Fibroblast of the aortic adventitia (primary cell): ENCODE data around the gene CTNNBL1. TPM values are rescaled to one million over a fixed set of nuclear protein-coding genes. Genes with fewer than 3 reads are reported as not detected.
A peak's percentile ranks its signal among the peaks of the same experiment; 100 is the strongest.

Experiments used
- DNase-seq: peaks from one replicate; pipeline ENCODE4 v3.0.0-alpha.2; 2010; ENCODE audit warnings: low read depth
- H3K4me3 ChIP-seq: 2 replicates; pipeline ENCODE4 v1.5.1; 2011; ENCODE audit warnings: low read depth, mild to moderate bottlenecking, control low read depth, low read length, moderate library complexity
- CTCF ChIP-seq: IDR thresholded peaks from 2 replicates; pipeline ENCODE4 v1.5.1; 2011; ENCODE audit warnings: mild to moderate bottlenecking, low read length, control low read depth, inconsistent platforms; ENCODE audit not compliant: insufficient read depth
- total RNA-seq: library from RNA; depleted of rRNA; stranded (reverse); fragments of >200 nt; gene quantifications from 2 replicates; pipeline ENCODE4 v1.2.3, GENCODE V29; 2012; ENCODE audit warnings: low replicate concordance

CTNNBL1 gene
- total RNA-seq, 1 donor, result 23.1 TPM

- no peak for TF ChIP-seq CTCF
- no peak for DNase-seq
- H3K4me3 ChIP-seq, result no peak overlapping the region
Measured at GRCh38 chr20:37913567-37914366, 219.9 kb downstream of the CTNNBL1 start.

GRCh38 chr20:37914367-37914671 lies 220.5 kb downstream of the CTNNBL1 start:
- TF ChIP-seq CTCF, result no peak
- no peak overlapping the region for H3K4me3 ChIP-seq

DNA sequence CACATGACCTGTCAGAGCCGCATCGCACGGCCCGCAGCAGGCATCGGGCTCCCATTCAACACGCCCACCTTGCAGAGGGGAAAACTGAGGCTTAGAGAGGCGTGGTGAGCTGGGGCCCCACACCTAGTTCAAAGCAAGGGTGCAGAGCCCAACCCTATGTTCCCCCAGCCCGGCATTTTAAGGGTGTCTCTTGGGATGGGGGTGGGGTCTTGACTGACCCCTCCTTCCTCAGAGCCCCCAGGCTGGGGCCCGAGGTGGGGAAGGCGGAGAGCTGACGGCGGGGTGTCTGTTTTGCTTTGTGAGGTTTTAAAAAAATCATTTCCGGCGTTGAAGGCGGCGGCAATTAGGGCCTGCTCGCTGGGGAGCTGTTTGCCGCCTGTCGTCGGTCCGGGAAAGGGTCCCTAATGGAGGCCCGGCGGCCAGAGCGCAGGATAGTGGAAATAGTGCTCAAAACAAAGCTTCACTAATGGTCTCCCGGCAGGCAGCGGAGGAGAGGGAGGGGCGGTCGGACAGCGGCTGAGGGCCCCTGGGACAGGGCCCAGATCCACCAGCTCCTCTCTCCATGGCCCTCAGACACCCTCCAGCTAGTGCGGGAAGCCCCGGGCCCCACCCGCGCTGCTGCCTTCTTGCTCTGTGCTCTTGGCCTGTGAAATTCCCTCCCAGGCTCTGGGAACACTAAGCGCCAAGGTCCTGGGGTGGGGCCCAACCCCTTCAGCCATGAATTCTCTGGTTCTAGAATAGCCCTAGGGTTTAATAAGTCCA lies 221.0 kb downstream of the CTNNBL1 start:
- no peak for DNase-seq
- H3K4me3 ChIP-seq, result no peak overlapping the region
- TF ChIP-seq CTCF, result peak; percentile 4

More at GRCh38 chr20:37914367-37914671, 220.5 kb downstream of the CTNNBL1 start:
- DNase-seq, result no peak

- no peak for DNase-seq
- no peak overlapping the region for H3K4me3 ChIP-seq
- no peak for TF ChIP-seq CTCF
Measured at GRCh38 chr20:37915434-37915787, 221.6 kb downstream of the CTNNBL1 start.

- no peak overlapping the region for H3K4me3 ChIP-seq
- no peak for DNase-seq
- peak; percentile 9 for TF ChIP-seq CTCF
Measured at GRCh38 chr20:37915800-37916570, 222.2 kb downstream of the CTNNBL1 start.

DNA sequence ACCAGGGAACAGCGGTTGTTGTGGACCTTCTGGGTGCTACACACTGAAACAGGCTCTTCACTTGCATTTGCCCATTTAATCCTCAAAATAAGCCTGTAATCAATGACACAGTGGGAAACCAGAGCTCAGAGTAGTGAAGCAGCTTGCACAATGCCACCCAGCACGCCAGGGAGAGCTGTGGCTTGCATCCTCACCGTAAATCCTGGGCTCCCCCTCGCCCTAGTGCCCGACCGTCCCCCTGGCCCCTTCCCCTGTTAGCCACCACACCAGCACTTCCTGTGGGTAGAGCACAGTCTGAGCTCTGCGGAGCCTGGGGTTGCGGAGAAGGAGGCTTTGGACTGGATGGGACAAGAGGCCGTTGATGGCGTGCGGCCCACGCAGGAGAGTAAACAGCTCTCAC lies 223.6 kb downstream of the CTNNBL1 start:
- H3K4me3 ChIP-seq, result no peak overlapping the region
- TF ChIP-seq CTCF, result no peak
- no peak for DNase-seq
